HG03196 (cell line): ENCODE measurements around the gene NDUFB6.
"Not testable (repeated sequence)": the region's sequence is repeated elsewhere in the genome, so short reads cannot be mapped to it uniquely, and the experiment has no call there.

ENCODE experiments used
- ATAC-seq: cut with Tn5 transposase; IDR thresholded peaks from one replicate; pipeline ENCODE4 v1.9.1; 2021; ENCODE audit not compliant: unreplicated experiment

Gene NDUFB6

DNA sequence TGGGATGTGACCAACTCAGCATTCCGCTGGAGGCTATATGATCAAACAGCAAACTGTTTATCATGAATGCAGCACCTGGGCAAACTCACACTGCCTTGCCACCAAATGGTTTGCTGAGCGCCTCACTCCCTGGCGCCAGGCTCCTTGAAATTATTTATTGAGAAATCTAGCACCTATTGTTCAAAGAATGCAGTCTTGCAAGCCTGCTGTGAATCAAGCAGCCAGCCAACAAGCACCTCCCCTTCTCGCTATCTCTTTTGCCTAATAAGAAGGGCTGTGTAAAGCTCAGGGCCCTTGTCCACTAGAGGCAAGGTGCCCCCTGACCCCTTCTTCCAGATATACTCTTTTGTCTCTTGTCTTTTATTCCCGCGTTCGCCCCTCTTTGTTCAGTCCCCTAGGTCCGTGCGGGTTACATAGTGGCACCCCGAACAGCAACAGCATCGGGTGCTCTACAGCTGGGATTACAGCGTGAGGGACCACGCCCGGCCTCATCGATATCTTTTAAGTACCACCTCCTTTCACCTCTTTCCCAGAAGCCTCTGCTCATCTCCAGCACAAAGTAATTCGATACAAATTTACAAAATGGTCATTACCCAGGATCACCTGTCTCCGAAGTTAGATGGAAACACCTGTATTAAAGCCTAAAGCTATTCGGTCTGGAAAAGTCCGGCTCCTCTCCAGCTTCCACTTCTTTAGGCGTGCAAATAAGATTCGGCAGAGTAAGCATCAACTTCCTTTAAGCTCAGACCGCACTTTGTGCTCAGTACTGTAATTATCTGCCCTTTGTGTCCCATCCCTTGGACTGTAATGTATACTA lies 47.9 kb downstream of the NDUFB6 start:
- ATAC-seq: no peak

DNA sequence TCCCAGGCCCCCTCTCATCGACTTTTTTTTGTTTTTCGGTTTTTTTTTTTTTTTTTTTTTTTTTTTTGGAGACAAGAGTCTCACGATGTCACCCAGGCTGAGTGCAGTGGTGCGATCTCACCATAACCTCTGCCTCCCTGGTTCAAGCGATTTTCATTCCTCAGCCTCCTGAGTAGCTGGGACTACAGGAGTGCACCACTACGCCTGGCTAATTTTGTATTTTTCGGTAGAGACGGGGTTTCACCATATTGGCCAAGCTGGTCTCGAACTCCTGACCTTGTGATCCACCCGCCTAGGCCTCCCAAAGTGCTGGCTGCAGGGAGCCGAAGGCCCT lies 48.4 kb downstream of the NDUFB6 start:
- not testable (repeated sequence) for ATAC-seq

GRCh38 chr9:32523910-32524309 lies 49.0 kb downstream of the NDUFB6 start:
- no peak for ATAC-seq

DNA sequence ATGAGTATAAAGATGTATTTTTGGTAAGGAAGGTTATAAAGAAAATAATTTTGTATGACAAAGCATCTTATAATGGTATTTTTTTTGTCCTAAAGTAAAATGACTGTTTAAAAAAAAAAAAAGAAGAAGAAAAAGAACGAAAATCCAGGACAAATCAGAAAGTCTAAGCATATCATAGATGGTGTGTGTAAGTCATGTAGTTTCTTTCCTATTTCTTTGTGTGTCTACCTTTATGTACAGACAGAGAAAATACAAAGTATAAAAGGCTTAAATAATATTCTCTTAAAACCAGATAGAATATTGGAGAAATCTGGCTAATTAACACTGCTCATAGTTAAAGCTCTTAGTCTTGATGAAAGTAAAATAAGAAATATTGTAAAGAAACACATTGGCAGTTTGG lies 54.7 kb downstream of the NDUFB6 start:
- ATAC-seq: no peak

DNA sequence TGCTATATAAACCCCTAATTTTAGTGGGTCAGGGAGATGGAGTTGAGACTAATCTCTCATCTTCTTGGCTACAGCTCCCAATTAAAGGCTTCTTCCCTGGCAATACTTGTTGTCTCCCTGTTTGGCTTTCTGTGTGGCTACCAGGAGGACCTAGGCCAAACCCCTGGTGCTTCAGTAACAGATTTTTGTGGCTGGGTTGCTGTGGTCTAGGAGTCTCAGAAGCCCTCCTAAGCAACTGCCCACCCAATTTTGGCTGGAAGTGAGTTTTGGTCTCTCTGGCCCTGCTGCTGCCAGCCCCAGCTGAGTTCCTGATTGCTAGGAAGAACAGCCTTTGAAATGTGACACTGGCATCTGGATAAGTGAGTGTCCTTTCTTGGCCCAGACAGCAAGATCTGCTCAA lies 56.7 kb downstream of the NDUFB6 start:
- ATAC-seq: no peak

DNA sequence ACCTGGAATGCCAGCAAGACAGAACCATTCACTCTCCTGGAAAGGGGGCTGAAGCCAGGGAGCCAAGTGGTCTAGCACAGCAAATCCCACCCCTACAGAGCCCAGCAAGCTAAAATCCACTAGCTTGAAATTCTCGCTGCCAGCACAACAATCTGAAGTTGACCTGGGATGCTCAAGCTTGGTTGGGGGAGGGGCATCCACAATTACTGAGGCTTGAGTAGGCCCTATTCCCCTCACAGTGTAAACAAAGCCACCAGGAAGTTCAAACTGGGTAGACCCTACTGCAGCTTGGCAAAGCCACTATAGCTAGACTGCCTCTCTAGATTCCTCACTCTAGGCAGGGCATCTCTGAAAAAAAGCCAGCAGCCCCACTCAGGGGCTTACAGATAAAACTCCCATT lies 64.2 kb downstream of the NDUFB6 start:
- no peak for ATAC-seq

GRCh38 chr9:32503008-32503407 lies 70.0 kb downstream of the NDUFB6 start:
- no peak for ATAC-seq
